ENCODE measurements around the gene CRB1.

Gene CRB1

GRCh38 chr1:197312163-197312562 is 44.1 kb downstream of the CRB1 start:
- Histone ChIP-seq H3K4me2 (no peak overlapping the region), H3K9me3 (no peaks in the 10 kb centered on the region), H3K27ac (no peak overlapping the region), H3K9ac (no peak overlapping the region), H3K36me3 (no peaks in the 10 kb centered on the region), H3K27me3 (no peaks in the 10 kb centered on the region), H4K20me1 (no peaks in the 10 kb centered on the region), H3K4me3 (no peak overlapping the region), H3K4me1 (no peaks in the 10 kb centered on the region)
- TF ChIP-seq Cebpa-rat (IDR thresholded peaks at IDR 0.05), result no peak

- Histone ChIP-seq H3K4me3 (no peak overlapping the region), H3K4me1 (no peaks in the 10 kb centered on the region), H3K27me3 (no peaks in the 10 kb centered on the region), H4K20me1 (no peaks in the 10 kb centered on the region), H3K9ac (no peak overlapping the region), H3K4me2 (no peak overlapping the region), H3K36me3 (no peaks in the 10 kb centered on the region), H3K9me3 (no peaks in the 10 kb centered on the region), H3K27ac (no peak overlapping the region)
- no peak for TF ChIP-seq Cebpa-rat (IDR thresholded peaks at IDR 0.05)
These were observed 45.7 kb downstream of the CRB1 start for GRCh38 chr1:197313713-197314112.

- H3K9me3 ChIP-seq, result no peaks in the 10 kb centered on the region
- no peak overlapping the region for H3K27ac ChIP-seq
- no peak for TF ChIP-seq Cebpa-rat (IDR thresholded peaks at IDR 0.05)
- no peak overlapping the region for H3K4me3 ChIP-seq
- H3K4me2 ChIP-seq, result no peak overlapping the region
- H3K27me3 ChIP-seq, result no peaks in the 10 kb centered on the region
- no peaks in the 10 kb centered on the region for H3K36me3 ChIP-seq
- H3K4me1 ChIP-seq, result no peaks in the 10 kb centered on the region
- no peaks in the 10 kb centered on the region for H4K20me1 ChIP-seq
- H3K9ac ChIP-seq, result no peak overlapping the region
These were observed 46.6 kb downstream of the CRB1 start for GRCh38 chr1:197314682-197315081.

GRCh38 chr1:197319631-197320030 is 51.6 kb downstream of the CRB1 start:
- H3K4me2 ChIP-seq, result no peak overlapping the region
- no peaks in the 10 kb centered on the region for H3K27me3 ChIP-seq
- H3K4me1 ChIP-seq, result no peaks in the 10 kb centered on the region
- H3K4me3 ChIP-seq, result no peak overlapping the region
- H3K27ac ChIP-seq, result no peak overlapping the region
- no peak for TF ChIP-seq Cebpa-rat (IDR thresholded peaks at IDR 0.05)
- H4K20me1 ChIP-seq, result no peaks in the 10 kb centered on the region
- no peaks in the 10 kb centered on the region for H3K9me3 ChIP-seq
- no peaks in the 10 kb centered on the region for H3K36me3 ChIP-seq
- H3K9ac ChIP-seq, result no peak overlapping the region

- Histone ChIP-seq H3K27me3 (no peaks in the 10 kb centered on the region), H3K27ac (no peak overlapping the region), H3K9ac (no peak overlapping the region), H3K36me3 (no peaks in the 10 kb centered on the region), H3K4me3 (no peak overlapping the region), H3K9me3 (no peaks in the 10 kb centered on the region), H3K4me2 (no peak overlapping the region), H3K4me1 (no peaks in the 10 kb centered on the region), H4K20me1 (no peaks in the 10 kb centered on the region)
- TF ChIP-seq Cebpa-rat (IDR thresholded peaks at IDR 0.05), result no peak
These were observed 53.0 kb downstream of the CRB1 start for GRCh38 chr1:197320991-197321531.

GRCh38 chr1:197321811-197322210 is 53.8 kb downstream of the CRB1 start:
- H3K27ac ChIP-seq, result no peak overlapping the region
- no peak for TF ChIP-seq Cebpa-rat (IDR thresholded peaks at IDR 0.05)

GRCh38 chr1:197327776-197328364 is 59.8 kb downstream of the CRB1 start:
- Histone ChIP-seq H3K27me3 (no peaks in the 10 kb centered on the region), H3K27ac (no peak overlapping the region), H3K4me1 (no peaks in the 10 kb centered on the region), H3K36me3 (no peaks in the 10 kb centered on the region), H3K9me3 (no peaks in the 10 kb centered on the region), H4K20me1 (no peaks in the 10 kb centered on the region), H3K9ac (no peak overlapping the region), H3K4me2 (no peak overlapping the region), H3K4me3 (no peak overlapping the region)
- no peak for TF ChIP-seq Cebpa-rat (IDR thresholded peaks at IDR 0.05)

More at GRCh38 chr1:197321811-197322210, 53.8 kb downstream of the CRB1 start:
- no peaks in the 10 kb centered on the region for H3K4me1 ChIP-seq
- no peaks in the 10 kb centered on the region for H4K20me1 ChIP-seq
- no peaks in the 10 kb centered on the region for H3K27me3 ChIP-seq
- H3K36me3 ChIP-seq, result no peaks in the 10 kb centered on the region
- H3K9ac ChIP-seq, result no peak overlapping the region
- H3K4me3 ChIP-seq, result no peak overlapping the region
- H3K4me2 ChIP-seq, result no peak overlapping the region
- no peaks in the 10 kb centered on the region for H3K9me3 ChIP-seq

GRCh38 chr1:197330213-197330612 is 62.2 kb downstream of the CRB1 start:
- no peak overlapping the region for H3K4me3 ChIP-seq
- no peaks in the 10 kb centered on the region for H3K9me3 ChIP-seq
- H3K9ac ChIP-seq, result no peak overlapping the region
- no peak for TF ChIP-seq Cebpa-rat (IDR thresholded peaks at IDR 0.05)
- no peaks in the 10 kb centered on the region for H3K36me3 ChIP-seq
- H3K4me1 ChIP-seq, result no peaks in the 10 kb centered on the region
- H3K4me2 ChIP-seq, result no peak overlapping the region
- H4K20me1 ChIP-seq, result no peaks in the 10 kb centered on the region
- no peak overlapping the region for H3K27ac ChIP-seq
- H3K27me3 ChIP-seq, result no peaks in the 10 kb centered on the region

- H4K20me1 ChIP-seq, result no peaks in the 10 kb centered on the region
- H3K4me2 ChIP-seq, result no peak overlapping the region
- H3K27ac ChIP-seq, result no peak overlapping the region
- no peaks in the 10 kb centered on the region for H3K4me1 ChIP-seq
- H3K4me3 ChIP-seq, result no peak overlapping the region
- no peak for TF ChIP-seq Cebpa-rat (IDR thresholded peaks at IDR 0.05)
- H3K36me3 ChIP-seq, result no peaks in the 10 kb centered on the region
- no peak overlapping the region for H3K9ac ChIP-seq
- H3K27me3 ChIP-seq, result no peaks in the 10 kb centered on the region
- no peaks in the 10 kb centered on the region for H3K9me3 ChIP-seq
These were observed 63.5 kb downstream of the CRB1 start for GRCh38 chr1:197331565-197331964.

- Histone ChIP-seq H3K27me3 (no peaks in the 10 kb centered on the region), H3K4me2 (no peak overlapping the region)
- no peak for TF ChIP-seq Cebpa-rat (IDR thresholded peaks at IDR 0.05)
These were observed 65.0 kb downstream of the CRB1 start for GRCh38 chr1:197333041-197333440.

GRCh38 chr1:197336571-197336970 is 68.5 kb downstream of the CRB1 start:
- Histone ChIP-seq H3K27ac (no peak overlapping the region), H3K27me3 (no peaks in the 10 kb centered on the region), H3K9ac (no peak overlapping the region), H4K20me1 (no peaks in the 10 kb centered on the region), H3K4me3 (no peak overlapping the region), H3K9me3 (no peaks in the 10 kb centered on the region), H3K4me1 (no peaks in the 10 kb centered on the region), H3K36me3 (no peaks in the 10 kb centered on the region), H3K4me2 (no peak overlapping the region)
- no peak for TF ChIP-seq Cebpa-rat (IDR thresholded peaks at IDR 0.05)

More at GRCh38 chr1:197333041-197333440, 65.0 kb downstream of the CRB1 start:
- Histone ChIP-seq H4K20me1 (no peaks in the 10 kb centered on the region), H3K9me3 (no peaks in the 10 kb centered on the region), H3K27ac (no peak overlapping the region), H3K4me1 (no peaks in the 10 kb centered on the region), H3K4me3 (no peak overlapping the region), H3K9ac (no peak overlapping the region), H3K36me3 (no peaks in the 10 kb centered on the region)

All from BLaER1 (cell line).